Fibroblast of gingiva (primary cell): Measurements from ENCODE around the gene ADARB1.

Experiments used
- DNase-seq: peaks from one replicate; pipeline ENCODE4 v3.0.0-alpha.2; 2011; ENCODE audit warnings: low read depth

ADARB1 gene

DNA sequence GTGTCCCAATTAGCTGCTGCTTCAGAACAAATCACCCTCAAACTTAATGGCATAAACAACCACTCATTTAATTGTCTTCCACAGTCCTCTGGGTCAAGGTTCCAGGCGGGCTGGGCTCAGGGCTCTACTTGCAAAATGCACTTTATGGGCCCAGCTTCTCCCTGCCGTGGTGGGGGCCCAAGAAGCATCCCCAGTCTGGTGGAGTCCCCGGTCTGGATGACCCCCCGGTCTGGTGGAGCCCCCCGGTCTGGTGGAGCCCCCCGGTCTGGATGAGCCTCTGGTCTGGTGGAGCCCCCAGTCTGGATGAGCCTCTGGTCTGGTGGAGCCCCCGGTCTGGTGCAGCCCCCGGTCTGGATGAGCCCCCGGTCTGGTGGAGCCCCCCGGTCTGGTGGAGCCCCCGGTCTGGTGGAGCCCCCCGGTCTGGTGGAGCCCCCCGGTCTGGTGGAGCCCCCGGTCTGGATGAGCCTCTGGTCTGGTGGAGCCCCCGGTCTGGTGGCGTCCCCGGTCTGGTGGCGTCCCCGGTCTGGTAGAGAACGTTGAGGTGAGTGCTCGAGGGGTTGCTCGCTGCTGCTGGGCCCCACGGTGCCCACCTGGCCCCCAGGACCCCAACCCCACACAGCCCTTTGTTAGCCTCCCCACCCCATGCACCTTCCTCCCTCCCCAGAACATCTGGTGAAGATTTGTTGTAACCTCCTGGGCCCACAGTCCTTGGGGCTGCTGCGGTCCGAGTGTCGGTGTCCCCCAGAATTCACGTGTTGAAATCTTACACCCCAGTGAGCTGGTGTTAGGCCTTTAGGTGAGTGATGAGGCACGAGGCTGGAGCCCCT, 179.5 kb downstream of the ADARB1 start:
- no peak for DNase-seq

DNA sequence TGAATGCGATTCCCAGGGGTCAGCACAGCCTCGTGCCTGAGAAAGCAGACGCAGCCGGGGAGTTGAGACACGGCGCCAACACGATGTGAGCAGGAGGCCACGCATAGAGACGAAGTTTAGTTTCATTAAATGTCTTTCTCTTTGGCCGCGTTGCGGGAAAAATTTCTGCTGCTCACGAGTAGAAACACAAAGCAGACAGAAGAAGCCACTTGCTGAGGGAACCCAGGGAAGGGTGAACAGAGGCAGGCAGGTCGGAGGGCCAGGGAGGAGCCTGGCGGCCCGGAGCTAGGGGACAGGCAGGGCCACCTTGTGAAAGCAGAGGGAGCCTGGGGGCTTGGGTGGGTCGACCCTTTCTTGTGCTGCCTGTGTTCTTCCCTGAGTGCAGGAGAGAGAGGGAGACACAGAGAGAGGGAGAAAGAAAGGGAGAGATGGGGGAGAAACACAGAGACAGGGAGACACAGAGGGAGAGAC, 180.1 kb downstream of the ADARB1 start:
- no peak for DNase-seq

DNA sequence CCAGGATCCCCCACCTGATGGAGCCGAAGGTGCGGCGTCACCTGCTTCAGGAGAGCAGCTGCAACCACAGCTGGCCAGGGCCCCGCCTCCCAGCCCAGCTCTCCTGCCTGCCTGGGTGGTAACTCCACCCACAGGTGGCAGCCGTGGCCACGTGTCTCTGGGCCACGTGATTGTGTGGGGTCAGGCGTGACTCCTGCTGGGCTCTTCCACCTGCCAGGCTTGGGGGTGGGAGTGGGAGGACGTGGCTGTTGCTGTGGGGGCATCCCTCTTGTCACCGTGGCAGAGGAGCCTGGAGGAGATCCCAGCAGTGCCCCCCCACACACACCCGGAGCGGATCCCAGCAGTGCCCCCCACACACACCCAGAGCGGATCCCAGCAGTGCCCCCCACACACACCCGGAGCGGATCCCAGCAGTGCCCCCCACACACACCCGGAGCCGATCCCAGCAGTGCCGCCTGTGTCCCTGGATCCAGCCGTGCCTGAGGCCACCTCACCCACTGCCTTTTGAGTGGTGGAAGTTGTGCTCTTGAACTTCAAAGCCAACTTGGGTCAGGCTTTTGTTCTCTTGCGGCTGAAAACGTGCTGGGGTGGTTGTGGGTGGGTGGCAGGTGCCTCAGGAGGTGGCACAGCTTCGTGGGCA, 181.1 kb downstream of the ADARB1 start:
- DNase-seq = no peak

DNA sequence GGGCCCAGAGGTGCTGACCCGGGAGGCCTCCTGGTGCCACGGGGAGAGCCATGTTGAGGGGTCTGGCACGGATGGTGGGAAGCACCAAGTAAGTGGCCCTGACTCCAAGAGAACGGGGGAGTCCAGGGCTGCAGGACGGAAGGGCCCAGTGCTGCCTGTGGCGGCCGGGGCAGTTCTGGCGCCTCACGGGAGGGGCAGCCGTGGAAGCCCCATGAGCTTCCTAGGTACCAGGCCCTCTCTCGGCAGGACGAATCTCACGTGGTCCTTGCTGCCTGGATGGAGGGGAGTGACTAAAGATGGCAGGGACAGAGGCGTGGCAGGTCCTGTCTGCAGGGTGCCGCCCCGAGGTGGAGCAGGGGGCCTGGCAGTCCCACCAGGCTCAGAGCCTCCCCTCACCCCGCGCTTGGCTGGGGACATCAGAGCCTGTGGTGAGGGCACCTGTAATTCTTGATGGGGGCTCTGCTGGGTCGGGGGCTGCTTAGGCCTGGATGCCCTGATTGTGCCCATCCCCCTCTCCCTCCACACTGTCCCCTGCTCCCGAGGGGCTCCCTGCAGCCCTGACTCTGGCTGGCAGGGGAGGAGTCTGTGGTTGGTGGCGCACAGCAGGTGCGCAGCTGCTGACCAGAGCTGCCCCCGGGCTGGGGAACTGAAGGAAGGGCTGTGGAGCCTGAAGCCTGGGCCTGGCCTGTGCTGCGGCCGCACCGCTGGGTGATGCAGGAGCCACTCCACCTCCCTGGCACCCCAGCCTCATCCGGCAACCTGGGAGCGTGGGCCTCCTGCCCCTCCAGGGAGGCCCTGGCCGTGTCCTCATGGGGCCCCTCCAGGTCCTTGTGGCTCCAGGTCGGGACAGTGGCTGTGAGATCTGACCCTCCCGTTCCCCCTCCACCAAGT, 181.9 kb downstream of the ADARB1 start:
- no peak for DNase-seq

GRCh38 chr21:45256912-45257672, 182.7 kb downstream of the ADARB1 start:
- DNase-seq = no peak

DNA sequence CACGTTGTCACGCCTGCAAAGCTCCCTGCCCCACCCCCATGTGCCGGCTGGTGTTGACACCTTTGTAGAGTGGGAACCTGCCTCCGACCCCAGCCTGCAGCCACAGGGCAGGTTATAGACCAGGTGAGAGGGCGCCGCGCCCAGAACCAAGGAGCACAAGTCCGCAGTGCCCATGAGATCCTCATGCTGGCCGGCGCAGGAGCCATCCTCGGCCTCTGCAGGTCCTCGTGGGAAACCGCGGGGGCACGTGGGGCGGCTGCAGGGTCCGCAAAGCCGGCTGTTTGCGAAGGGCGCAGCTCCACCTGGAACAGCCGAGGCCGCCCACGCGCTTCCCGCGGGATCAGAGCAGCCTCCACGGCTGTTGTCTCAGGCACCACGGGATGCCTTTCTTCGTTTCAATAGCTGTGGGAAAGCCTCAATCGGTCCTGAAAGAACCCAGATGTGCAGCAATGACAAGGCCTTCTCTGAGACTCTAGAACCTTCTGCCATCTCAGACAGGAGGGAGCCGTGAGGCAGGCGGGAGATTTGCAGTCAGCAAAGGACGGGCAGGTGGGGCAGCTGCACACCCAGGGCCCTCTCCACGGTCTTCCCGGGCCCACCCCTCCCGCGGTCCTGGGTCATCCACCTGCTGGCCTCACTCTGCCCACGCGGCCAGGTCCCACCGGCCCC, 183.4 kb downstream of the ADARB1 start:
- DNase-seq = no peak

DNA sequence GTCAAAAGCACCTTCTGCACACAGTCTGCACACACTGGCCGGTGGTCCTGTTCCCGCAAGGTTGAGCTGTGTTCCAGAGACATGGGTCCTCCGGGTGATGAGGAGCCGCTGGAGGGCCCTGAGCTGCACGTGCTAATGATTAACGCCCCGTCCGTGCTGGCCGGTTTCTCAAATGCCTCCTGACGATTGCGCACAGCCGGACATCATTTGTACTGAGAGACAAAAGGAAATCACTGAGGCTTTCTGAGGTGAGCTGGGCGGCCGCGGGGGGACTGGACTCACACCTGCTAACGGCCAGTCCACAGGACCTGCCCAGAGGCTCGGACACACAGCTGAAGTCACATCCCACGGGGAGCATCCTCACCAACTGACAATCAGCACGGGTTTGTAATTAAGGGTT, 184.1 kb downstream of the ADARB1 start:
- DNase-seq = no peak

DNA sequence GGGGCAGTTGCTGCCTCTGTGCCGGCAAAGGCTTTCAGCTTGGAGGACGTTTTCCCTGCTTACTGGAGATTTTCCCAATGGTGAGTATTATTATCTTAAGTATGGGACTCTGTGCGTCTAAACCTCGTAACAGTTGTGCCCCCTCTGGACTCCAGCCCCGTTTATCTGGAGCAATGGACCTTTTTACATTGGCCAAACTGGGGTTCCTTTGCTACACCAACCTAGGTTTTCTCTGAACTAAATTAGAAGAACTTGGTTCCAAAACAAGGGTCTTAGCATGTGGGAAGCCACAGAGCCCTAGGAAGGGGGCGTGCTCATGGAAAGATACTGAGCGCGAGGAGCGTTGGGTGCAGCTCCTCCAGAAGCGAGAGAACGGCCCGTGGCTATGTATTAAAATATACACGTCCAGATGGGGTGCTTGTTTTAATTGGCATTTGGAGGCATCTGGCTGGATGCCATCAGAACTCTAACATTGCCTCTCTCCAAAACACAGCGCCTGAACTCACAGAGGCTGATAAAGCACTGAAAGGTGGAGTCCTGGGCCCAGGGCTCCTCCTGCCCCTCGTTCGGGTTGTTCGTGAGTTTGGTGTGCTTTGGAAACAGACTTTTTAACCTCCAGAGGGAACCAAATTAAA, 184.9 kb downstream of the ADARB1 start:
- no peak for DNase-seq

GRCh38 chr21:45260191-45260825, 185.9 kb downstream of the ADARB1 start:
- no peak for DNase-seq

DNA sequence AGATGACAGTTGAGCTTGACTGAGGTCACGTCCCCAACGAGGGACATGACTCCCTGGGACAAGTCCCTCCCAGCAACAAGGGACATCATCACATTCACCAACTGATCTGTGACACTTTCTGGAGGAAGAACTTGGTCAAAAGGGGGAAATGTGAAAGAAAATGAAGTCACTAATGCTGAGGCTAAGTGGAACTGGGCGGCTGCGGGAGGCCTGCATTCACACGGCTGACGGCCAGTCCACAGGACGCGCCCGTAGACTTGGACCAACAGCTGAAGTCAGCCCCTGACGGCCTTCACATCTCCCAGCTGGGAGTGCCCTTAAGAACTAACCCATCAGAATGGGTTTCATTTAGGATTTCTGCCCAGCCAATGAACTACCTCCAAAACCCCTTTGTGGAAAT, 186.7 kb downstream of the ADARB1 start:
- DNase-seq = no peak

- DNase-seq = no peak
Measured at GRCh38 chr21:45262041-45262581, 187.7 kb downstream of the ADARB1 start.

DNA sequence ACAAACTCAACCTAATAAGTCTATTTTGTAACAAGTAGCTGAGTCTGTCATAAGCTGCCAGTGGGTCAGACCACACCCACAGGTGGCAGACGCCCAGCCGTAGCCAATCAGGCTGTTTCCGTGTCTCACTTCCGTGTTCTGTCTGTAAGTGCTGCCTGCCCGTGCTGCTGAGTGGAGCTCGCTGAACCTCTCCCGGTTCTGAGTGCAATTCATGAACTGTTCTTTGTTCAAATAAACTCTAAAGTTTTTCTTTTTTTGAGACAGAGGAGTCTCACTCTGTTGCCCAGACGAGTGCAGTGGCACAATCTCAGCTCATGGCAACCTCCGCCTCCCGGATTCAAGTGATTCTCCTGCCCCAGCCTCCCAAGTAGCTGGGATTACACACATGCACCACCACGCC, 188.2 kb downstream of the ADARB1 start:
- DNase-seq = peak; percentile 44

DNA sequence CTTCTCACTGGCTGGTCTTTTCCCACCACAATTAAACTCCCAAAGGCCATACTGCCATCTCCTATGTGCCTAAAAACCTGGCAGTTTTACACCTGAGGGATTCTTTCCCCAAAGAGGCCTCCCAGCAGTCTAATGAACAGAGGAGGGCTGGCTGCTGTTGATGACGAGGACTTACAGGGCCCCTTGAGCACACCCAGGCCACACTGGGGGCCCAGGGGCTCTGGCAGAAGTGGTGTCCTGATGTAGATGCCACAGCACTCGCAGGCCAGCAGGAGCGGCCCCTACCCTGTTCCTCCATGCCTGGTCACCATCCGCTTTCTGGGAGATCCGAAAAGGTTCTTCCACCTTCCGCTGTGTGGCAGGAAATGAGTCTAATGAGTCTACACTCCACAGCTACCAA, 189.2 kb downstream of the ADARB1 start:
- no peak for DNase-seq

DNA sequence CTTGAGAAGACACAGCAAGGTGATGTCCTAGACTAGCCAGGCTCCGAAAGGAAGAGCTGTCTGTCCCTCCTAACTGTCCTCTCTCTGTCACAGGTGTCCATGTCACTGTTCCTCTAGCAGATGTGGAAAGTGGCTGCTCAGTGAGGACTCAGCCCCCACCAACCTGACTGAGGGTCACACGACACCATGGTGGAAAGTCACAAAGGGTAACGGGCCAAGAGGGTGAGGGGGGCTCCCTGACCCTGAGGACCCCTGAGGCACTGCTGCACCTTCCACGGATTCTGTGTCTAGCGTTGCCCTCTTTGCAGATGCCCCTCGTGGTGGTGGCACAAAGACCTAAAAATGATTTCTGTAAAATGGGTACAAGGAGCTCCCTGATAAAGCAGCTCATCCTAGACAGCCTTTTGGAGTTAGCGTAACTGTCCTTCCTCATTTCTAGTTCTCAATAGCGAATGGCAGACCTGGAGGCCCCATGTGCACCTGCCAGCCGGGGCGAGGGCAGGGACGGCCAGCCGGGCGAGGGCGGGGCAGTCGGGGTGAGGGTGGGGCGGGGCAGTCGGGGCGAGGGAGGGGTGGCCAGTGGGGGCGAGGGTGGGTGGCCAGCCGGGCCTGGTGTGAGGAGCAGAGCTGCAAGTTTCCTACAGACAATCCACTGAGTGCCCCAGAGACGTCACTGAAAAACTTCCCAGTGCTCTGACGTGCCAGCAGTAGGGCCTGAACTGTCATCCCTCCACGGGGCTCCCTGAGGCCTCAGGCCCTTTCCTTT, 189.9 kb downstream of the ADARB1 start:
- DNase-seq = no peak

- no peak for DNase-seq
Measured at GRCh38 chr21:45264912-45265515, 190.6 kb downstream of the ADARB1 start.

DNA sequence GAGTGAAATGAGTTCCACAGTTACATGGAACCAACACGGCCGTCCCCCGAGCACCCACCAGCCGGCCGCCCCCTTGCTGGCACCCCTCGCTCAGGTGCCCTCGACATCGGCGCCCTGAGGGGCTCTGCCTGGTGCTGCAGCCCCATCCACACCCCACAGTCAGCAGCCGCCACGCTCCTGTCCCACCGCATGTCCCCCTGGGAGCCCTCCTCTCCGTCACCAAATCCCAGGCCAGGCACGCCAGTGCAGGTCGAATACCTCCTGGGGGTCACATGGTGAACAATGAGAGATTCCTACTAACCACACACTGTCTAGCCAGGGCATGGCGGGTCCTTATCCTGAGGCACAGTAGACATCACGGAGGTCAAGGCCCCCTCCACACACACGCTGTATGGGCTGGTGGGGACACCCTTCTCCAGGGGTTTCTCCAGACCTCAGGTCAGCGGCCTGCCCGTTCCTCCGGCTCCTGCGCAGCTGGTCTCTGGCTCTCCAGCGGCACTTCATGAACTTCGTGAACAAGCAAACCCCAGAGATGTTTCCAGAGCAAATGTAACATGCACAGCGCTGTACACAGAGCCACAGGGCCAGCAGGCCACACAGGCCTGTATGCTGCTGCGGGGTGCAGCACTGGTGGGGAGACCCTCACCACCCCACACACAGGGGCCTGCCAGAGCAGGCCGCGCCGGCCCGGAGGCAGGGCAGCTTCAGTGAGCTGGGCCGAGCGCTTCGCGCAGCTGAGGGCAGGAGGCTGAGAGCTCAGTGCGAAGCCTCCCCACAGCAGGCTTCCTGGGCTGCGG, 191.5 kb downstream of the ADARB1 start:
- no peak for DNase-seq

DNA sequence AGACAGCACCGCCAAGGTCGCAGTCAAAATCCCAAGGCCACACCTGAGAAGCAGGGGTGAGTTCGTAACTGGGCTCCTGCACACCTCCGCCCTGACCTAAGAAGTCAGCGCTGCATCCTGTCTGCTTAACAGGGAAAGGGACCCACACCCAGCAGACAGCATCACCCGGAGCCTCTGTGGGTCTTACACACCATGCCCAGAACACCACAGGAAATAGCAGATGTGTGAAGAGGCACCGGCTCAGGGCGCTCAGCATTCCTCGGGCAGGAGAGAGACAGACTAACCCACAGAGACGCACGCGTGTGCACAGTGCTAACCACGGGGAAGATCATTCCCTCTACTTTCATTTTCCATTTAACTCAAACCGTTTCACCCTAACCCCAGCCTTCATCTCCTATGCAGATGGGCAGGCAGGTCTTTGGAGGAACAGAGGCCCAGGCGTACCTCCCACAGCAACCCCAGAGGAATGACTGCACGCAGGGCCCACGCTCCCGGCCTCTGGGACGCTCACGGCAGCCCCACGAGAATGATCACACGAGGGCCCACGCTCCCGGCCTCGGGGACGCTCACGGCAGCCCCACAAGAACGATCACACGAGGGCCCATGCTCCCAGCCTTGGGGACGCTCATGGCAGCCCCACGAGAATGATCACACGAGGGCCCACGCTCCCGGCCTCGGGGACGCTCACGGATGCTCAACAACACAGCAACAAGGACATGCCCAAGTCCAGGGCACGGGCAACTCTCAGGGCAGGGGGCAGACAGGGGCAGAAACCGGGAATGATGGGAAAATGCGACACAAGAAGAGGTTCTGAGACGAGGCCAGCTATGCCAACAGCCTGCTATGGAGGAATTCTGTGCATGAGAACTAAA, 192.4 kb downstream of the ADARB1 start:
- DNase-seq = no peak
